OCI-LY1 (cell line): Measurements from ENCODE around the gene AMIGO3.

Source experiments
- CTCF ChIP-seq: fragments of 200-600 bp; sonication (generic), shearing (Covaris generic); IDR thresholded peaks from 2 replicates; pipeline ENCODE4 v1.5.1; 2017; ENCODE audit warnings: mild to moderate bottlenecking, antibody characterized with exemption, low read length, moderate library complexity, mixed read lengths
- EZH2 ChIP-seq: fragments of 200-600 bp; sonication (generic), shearing (Covaris generic); IDR thresholded peaks from 2 replicates; pipeline ENCODE4 v1.8.0; 2017; ENCODE audit warnings: borderline replicate concordance, mixed run types, mild to moderate bottlenecking, antibody characterized with exemption, low read length, moderate library complexity, mixed read lengths

DNA sequence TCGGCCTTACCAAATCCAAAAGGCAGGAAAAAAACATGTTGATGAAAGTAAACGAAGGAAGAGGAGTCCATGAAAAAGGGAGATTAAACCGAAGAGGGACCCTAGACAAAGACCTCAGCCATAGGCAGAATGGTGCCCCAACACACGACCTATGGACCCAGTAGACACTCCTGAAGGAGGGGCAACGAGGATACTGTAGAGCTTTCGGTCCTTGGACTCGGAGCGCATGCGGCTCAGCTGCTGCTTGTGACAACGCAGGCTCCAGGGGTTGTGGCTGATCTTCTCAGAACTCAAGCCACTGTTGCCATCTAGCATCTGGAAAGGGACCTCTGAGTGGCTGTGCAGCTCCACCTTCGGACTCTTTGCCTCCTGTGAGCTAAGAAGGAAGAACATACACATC, 13.1 kb upstream of the AMIGO3 start:
- TF ChIP-seq CTCF = no peak
- no peak for TF ChIP-seq EZH2
